H1 (cell line): ENCODE measurements around the gene COPZ2. TPM values are rescaled to one million over a fixed set of nuclear protein-coding genes. Genes with fewer than 3 reads are reported as not detected.
A peak's percentile ranks its signal among the peaks of the same experiment; 100 is the strongest.

ENCODE experiments used
- BCL11A ChIP-seq, 2 experiments: IDR thresholded peaks; one replicate each; pipeline ENCODE4 v1.6.1; 2011; ENCODE audit warnings: low read depth in 2 of 2, low read length in 2 of 2, mild to moderate bottlenecking in 2 of 2
- HDAC6 ChIP-seq: IDR thresholded peaks from one replicate; pipeline ENCODE4 v1.7.1; 2012; ENCODE audit warnings: low read depth, mild to moderate bottlenecking, inconsistent platforms, low read length, moderate library complexity
- NANOG ChIP-seq: IDR thresholded peaks from 2 replicates; pipeline ENCODE4 v1.6.1; 2011; ENCODE audit warnings: low read length, low read depth, mild to moderate bottlenecking, inconsistent platforms; ENCODE audit not compliant: insufficient read depth, poor library complexity, severe bottlenecking
- RNF2 ChIP-seq: fragments of 200-900, 300-1000 bp; sonication (generic); IDR thresholded peaks from 2 replicates; pipeline ENCODE4 v1.7.1; 2016; ENCODE audit warnings: borderline replicate concordance, low read depth, mild to moderate bottlenecking, antibody characterized with exemption, low read length; ENCODE audit not compliant: poor library complexity, severe bottlenecking; ENCODE audit errors: missing control alignments
- SP1 ChIP-seq: IDR thresholded peaks from 2 replicates; pipeline ENCODE4 v1.6.1; 2011; ENCODE audit warnings: low read depth, low read length
- polyA plus RNA-seq, 7 experiments: library from polyadenylated mRNA; depleted of rRNA in 3 of 7; stranded (reverse) in 5 of 7; unstranded in 2 of 7; fragments of >200 nt in 5 of 7; fragments of 200-250 nt in 2 of 7; gene quantifications; 1 replicate in 5 of 7; 2 replicates in 1 of 7; 4 replicates in 1 of 7; pipeline versions ENCODE4 v1.2.1 to v1.2.3, GENCODE V29; 2011 to 2013; ENCODE audit warnings: missing spikeins in 2 of 7, mixed read lengths in 2 of 7
- total RNA-seq: library from RNA; stranded (reverse); fragmentation: NEBNext Ultra II Directional; extraction: Animal tissue kit (Norgen Biotek cat#: 25700); gene quantifications from 2 replicates; pipeline ENCODE4 v1.2.1, GENCODE V29; 2021
- TF ChIP-seq, protein P1 (sequence below): fragments of 300-600 bp; sonication (generic); IDR thresholded peaks from 2 replicates; pipeline ENCODE4 v1.7.1; 2012; ENCODE audit warnings: low read length, moderate library complexity, mild to moderate bottlenecking, inconsistent platforms; ENCODE audit not compliant: insufficient replicate concordance

COPZ2 gene
- total and polyA plus RNA-seq, 2 of the 8 experiments (the other 6 are each of a cell fraction or from before 2014, with no cell fraction given) = 0.24 TPM; not detected in 1

- TF ChIP-seq NANOG (no peak), RNF2 (no peak), SP1 (peak; percentile 36; the same call in 1 of the 2 replicates), HDAC6 (no peak), BCL11A (IDR thresholded peaks at IDR 0.05; ENCODE audit: low read depth in 2 of 2, low read length in 2 of 2) (no peak)
- TF ChIP-seq, protein P1, sequence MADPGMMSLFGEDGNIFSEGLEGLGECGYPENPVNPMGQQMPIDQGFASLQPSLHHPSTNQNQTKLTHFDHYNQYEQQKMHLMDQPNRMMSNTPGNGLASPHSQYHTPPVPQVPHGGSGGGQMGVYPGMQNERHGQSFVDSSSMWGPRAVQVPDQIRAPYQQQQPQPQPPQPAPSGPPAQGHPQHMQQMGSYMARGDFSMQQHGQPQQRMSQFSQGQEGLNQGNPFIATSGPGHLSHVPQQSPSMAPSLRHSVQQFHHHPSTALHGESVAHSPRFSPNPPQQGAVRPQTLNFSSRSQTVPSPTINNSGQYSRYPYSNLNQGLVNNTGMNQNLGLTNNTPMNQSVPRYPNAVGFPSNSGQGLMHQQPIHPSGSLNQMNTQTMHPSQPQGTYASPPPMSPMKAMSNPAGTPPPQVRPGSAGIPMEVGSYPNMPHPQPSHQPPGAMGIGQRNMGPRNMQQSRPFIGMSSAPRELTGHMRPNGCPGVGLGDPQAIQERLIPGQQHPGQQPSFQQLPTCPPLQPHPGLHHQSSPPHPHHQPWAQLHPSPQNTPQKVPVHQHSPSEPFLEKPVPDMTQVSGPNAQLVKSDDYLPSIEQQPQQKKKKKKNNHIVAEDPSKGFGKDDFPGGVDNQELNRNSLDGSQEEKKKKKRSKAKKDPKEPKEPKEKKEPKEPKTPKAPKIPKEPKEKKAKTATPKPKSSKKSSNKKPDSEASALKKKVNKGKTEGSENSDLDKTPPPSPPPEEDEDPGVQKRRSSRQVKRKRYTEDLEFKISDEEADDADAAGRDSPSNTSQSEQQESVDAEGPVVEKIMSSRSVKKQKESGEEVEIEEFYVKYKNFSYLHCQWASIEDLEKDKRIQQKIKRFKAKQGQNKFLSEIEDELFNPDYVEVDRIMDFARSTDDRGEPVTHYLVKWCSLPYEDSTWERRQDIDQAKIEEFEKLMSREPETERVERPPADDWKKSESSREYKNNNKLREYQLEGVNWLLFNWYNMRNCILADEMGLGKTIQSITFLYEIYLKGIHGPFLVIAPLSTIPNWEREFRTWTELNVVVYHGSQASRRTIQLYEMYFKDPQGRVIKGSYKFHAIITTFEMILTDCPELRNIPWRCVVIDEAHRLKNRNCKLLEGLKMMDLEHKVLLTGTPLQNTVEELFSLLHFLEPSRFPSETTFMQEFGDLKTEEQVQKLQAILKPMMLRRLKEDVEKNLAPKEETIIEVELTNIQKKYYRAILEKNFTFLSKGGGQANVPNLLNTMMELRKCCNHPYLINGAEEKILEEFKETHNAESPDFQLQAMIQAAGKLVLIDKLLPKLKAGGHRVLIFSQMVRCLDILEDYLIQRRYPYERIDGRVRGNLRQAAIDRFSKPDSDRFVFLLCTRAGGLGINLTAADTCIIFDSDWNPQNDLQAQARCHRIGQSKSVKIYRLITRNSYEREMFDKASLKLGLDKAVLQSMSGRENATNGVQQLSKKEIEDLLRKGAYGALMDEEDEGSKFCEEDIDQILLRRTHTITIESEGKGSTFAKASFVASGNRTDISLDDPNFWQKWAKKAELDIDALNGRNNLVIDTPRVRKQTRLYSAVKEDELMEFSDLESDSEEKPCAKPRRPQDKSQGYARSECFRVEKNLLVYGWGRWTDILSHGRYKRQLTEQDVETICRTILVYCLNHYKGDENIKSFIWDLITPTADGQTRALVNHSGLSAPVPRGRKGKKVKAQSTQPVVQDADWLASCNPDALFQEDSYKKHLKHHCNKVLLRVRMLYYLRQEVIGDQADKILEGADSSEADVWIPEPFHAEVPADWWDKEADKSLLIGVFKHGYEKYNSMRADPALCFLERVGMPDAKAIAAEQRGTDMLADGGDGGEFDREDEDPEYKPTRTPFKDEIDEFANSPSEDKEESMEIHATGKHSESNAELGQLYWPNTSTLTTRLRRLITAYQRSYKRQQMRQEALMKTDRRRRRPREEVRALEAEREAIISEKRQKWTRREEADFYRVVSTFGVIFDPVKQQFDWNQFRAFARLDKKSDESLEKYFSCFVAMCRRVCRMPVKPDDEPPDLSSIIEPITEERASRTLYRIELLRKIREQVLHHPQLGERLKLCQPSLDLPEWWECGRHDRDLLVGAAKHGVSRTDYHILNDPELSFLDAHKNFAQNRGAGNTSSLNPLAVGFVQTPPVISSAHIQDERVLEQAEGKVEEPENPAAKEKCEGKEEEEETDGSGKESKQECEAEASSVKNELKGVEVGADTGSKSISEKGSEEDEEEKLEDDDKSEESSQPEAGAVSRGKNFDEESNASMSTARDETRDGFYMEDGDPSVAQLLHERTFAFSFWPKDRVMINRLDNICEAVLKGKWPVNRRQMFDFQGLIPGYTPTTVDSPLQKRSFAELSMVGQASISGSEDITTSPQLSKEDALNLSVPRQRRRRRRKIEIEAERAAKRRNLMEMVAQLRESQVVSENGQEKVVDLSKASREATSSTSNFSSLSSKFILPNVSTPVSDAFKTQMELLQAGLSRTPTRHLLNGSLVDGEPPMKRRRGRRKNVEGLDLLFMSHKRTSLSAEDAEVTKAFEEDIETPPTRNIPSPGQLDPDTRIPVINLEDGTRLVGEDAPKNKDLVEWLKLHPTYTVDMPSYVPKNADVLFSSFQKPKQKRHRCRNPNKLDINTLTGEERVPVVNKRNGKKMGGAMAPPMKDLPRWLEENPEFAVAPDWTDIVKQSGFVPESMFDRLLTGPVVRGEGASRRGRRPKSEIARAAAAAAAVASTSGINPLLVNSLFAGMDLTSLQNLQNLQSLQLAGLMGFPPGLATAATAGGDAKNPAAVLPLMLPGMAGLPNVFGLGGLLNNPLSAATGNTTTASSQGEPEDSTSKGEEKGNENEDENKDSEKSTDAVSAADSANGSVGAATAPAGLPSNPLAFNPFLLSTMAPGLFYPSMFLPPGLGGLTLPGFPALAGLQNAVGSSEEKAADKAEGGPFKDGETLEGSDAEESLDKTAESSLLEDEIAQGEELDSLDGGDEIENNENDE = no peak
Measured at GRCh38 chr17:47990962-47991731, 46.5 kb downstream of the COPZ2 start (continued).
